ENCODE results near the gene LEFTY1. TPM values are rescaled to one million over a fixed set of nuclear protein-coding genes. Genes with fewer than 3 reads are reported as not detected.

Gene LEFTY1
- total RNA-seq, 1 donor from 2014 or later, result 0.28 TPM

- TF ChIP-seq, protein P1, sequence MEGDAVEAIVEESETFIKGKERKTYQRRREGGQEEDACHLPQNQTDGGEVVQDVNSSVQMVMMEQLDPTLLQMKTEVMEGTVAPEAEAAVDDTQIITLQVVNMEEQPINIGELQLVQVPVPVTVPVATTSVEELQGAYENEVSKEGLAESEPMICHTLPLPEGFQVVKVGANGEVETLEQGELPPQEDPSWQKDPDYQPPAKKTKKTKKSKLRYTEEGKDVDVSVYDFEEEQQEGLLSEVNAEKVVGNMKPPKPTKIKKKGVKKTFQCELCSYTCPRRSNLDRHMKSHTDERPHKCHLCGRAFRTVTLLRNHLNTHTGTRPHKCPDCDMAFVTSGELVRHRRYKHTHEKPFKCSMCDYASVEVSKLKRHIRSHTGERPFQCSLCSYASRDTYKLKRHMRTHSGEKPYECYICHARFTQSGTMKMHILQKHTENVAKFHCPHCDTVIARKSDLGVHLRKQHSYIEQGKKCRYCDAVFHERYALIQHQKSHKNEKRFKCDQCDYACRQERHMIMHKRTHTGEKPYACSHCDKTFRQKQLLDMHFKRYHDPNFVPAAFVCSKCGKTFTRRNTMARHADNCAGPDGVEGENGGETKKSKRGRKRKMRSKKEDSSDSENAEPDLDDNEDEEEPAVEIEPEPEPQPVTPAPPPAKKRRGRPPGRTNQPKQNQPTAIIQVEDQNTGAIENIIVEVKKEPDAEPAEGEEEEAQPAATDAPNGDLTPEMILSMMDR (IDR thresholded peaks at IDR 0.05; ENCODE audit: unreplicated experiment), result no peak
- DNase-seq (ENCODE audit: low spot score), result no peak
- no peaks in the 10 kb centered on the region for H3K9me3 Mint-ChIP-seq (ENCODE audit: unreplicated experiment)
- peaks cover 2% of the 10 kb centered on the region for H3K4me1 Mint-ChIP-seq (ENCODE audit: unreplicated experiment)
- peaks cover 9% of the 10 kb centered on the region for H3K27me3 Mint-ChIP-seq (ENCODE audit: unreplicated experiment)
- no peaks in the 10 kb centered on the region for H3K36me3 Mint-ChIP-seq (ENCODE audit: low read depth, unreplicated experiment)
- H3K4me3 Mint-ChIP-seq (ENCODE audit: unreplicated experiment), result no peak overlapping the region
- no peak overlapping the region for H3K27ac Mint-ChIP-seq (ENCODE audit: unreplicated experiment)
Observed at GRCh38 chr1:225887030-225887314, 2.0 kb downstream of the LEFTY1 start.

DNA sequence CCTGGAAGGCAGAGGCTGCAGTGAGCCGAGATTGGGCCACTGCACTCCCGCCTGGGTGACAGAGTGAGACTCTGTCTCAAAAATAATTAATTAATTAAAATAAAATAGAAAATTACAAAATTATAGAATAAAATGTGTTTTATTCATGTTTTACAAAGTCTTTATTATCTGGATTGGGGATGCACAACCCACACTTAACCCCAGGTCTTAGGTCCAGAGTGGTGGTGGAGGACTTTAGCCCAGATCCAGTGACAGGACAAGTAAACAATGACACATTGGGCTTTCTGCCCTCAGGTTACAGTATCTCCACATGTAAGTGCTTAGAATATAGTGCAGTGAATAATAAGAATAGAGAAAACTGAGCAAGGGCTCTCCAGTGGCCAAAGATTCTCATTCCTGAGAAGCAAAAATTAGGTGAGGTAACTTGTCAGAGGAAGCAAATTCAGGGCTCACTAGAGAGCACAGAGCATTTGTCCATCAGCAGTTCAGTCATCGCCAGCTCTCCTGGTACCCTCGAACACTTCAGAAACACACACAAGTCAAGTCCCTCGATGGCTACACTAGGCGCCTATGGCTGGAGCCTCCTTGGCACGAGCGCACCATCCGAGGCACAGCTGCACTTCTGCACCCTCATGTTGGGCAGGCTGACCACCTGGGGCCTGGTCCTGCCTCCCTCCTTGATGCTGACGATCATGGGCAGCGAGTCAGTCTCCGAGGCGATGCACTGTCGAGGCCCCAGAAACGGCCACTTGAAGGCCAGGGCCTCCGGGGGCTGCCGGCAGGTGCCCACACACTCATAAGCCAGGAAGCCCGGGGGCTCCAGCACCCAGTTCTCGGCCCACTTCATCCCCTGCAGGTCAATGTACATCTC, 2.6 kb downstream of the LEFTY1 start:
- no peak overlapping the region for H3K4me3 Mint-ChIP-seq (ENCODE audit: unreplicated experiment)

GRCh38 chr1:225885336-225885735, 3.6 kb downstream of the LEFTY1 start:
- Mint-ChIP-seq H3K4me1 (ENCODE audit: unreplicated experiment) (peaks cover 11% of the 10 kb centered on the region), H3K27ac (ENCODE audit: unreplicated experiment) (no peak overlapping the region), H3K36me3 (ENCODE audit: low read depth, unreplicated experiment) (no peaks in the 10 kb centered on the region), H3K9me3 (ENCODE audit: unreplicated experiment) (no peaks in the 10 kb centered on the region), H3K4me3 (ENCODE audit: unreplicated experiment) (no peak overlapping the region), H3K27me3 (ENCODE audit: unreplicated experiment) (peaks cover 8% of the 10 kb centered on the region)
- no peak for DNase-seq (ENCODE audit: low spot score)
- TF ChIP-seq, protein P1 (IDR thresholded peaks at IDR 0.05; ENCODE audit: unreplicated experiment), result no peak

More for the DNA sequence above, 2.6 kb downstream of the LEFTY1 start:
- Mint-ChIP-seq H3K27ac (ENCODE audit: unreplicated experiment) (peak overlapping the region; percentile 24), H3K36me3 (ENCODE audit: low read depth, unreplicated experiment) (no peaks in the 10 kb centered on the region), H3K27me3 (ENCODE audit: unreplicated experiment) (peaks cover 8% of the 10 kb centered on the region), H3K4me1 (ENCODE audit: unreplicated experiment) (peaks cover 2% of the 10 kb centered on the region), H3K9me3 (ENCODE audit: unreplicated experiment) (no peaks in the 10 kb centered on the region)
- TF ChIP-seq, protein P1 (IDR thresholded peaks at IDR 0.05; ENCODE audit: unreplicated experiment), result no peak
- DNase-seq (ENCODE audit: low spot score), result no peak

DNA sequence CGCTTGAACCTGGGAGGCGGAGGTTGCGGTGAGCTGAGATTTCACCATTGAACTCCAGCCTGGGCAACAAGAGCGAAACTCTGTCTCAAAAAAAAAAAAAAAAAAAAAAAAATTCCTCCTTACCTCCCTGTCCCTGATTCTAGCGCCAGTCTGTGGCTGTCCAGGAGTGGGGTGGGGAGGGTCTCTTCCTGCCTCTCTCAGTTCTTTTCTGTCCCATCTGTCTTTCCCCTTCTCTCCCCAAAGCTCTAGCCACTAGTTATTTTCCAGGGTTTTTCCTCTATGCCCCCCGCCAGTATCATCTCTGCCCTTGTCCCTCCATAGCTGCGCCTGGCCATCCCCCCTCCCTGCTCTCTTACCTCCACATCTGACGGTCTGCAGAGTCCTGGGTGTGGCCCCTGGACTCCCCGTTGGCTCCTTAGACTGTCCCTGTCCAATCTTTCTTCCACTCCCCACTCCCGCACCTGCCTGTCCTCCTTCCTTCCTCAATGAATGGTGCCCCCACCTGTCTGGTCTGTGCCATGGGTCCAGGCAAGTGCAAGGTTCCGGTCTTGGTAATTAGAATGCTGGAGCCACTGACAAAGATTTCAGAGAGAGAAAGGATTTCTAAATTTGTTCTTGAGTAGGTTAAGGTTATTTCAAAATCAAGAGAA, 5.2 kb downstream of the LEFTY1 start:
- peaks cover 8% of the 10 kb centered on the region for H3K27me3 Mint-ChIP-seq (ENCODE audit: unreplicated experiment)
- no peak for DNase-seq (ENCODE audit: low spot score)
- H3K4me1 Mint-ChIP-seq (ENCODE audit: unreplicated experiment), result peaks cover 24% of the 10 kb centered on the region
- no peak overlapping the region for H3K27ac Mint-ChIP-seq (ENCODE audit: unreplicated experiment)
- H3K9me3 Mint-ChIP-seq (ENCODE audit: unreplicated experiment), result no peaks in the 10 kb centered on the region
- TF ChIP-seq, protein P1 (IDR thresholded peaks at IDR 0.05; ENCODE audit: unreplicated experiment), result no peak
- peak overlapping the region; percentile 88 for H3K4me3 Mint-ChIP-seq (ENCODE audit: unreplicated experiment)
- peaks cover 3% of the 10 kb centered on the region for H3K36me3 Mint-ChIP-seq (ENCODE audit: low read depth, unreplicated experiment)

Measured in endothelial cell (in vitro differentiated cells).